ENCODE results near the gene CHI3L2. TPM values are rescaled to one million over a fixed set of nuclear protein-coding genes. Genes with fewer than 3 reads are reported as not detected.

CHI3L2 gene
- total and polyA plus RNA-seq, 2 of the 13 experiments (the other 11 are each of a cell fraction or from before 2014, with no cell fraction given): 0.46 to 1.7 TPM

- TF ChIP-seq NR2F6 (IDR thresholded peaks at IDR 0.05) (no peak), NR2F6 (CRISPR knock-in tag; IDR thresholded peaks at IDR 0.05) (no peak), SOX6 (IDR thresholded peaks at IDR 0.05) (no peak), SOX6 (CRISPR knock-in tag; IDR thresholded peaks at IDR 0.05) (0 out of 2 replicates have a peak, but pooled peaks have one; percentile 22), ZNF644 (CRISPR knock-in tag; IDR thresholded peaks at IDR 0.05; ENCODE audit: low read depth) (no peak), GABPB1 (CRISPR knock-in tag; IDR thresholded peaks at IDR 0.05) (no peak), ZNF816 (CRISPR knock-in tag; IDR thresholded peaks at IDR 0.05; ENCODE audit: borderline replicate concordance) (no peak), NFE2 (CRISPR knock-in tag; IDR thresholded peaks at IDR 0.05) (no peak), ZNF350 (CRISPR knock-in tag; IDR thresholded peaks at IDR 0.05; ENCODE audit: borderline replicate concordance, low read depth) (no peak), SOX5 (CRISPR knock-in tag; IDR thresholded peaks at IDR 0.05; ENCODE audit: borderline replicate concordance) (no peak), ZNF101 (CRISPR knock-in tag; IDR thresholded peaks at IDR 0.05; ENCODE audit: borderline replicate concordance, low read depth) (no peak), ZFY (CRISPR knock-in tag; IDR thresholded peaks at IDR 0.05) (no peak)
Measured at GRCh38 chr1:111249960-111250359, 22.4 kb downstream of the CHI3L2 start (continued).

- 46% methylated on average over 6 of the region's 8 CpGs for WGBS (ENCODE audit: low lambda C conversion rate)
- no peak for DNase-seq (ENCODE audit: low spot score)
- TF ChIP-seq EEA1 (CRISPR knock-in tag; IDR thresholded peaks at IDR 0.05; ENCODE audit: borderline replicate concordance) (no peak), ZNF253 (CRISPR knock-in tag; IDR thresholded peaks at IDR 0.05; ENCODE audit: borderline replicate concordance) (no peak), IKZF5 (CRISPR knock-in tag; IDR thresholded peaks at IDR 0.05) (no peak), ZNF383 (CRISPR knock-in tag; IDR thresholded peaks at IDR 0.05; ENCODE audit: borderline replicate concordance) (no peak), ZIK1 (CRISPR knock-in tag; IDR thresholded peaks at IDR 0.05; ENCODE audit: borderline replicate concordance, low read depth) (no peak), RARA (CRISPR knock-in tag; IDR thresholded peaks at IDR 0.05) (no peak), ETV6 (CRISPR knock-in tag; conservative IDR thresholded peaks at IDR 0.05) (no peak), ZBTB38 (CRISPR knock-in tag; IDR thresholded peaks at IDR 0.05) (no peak), ZNF280D (CRISPR knock-in tag; IDR thresholded peaks at IDR 0.05) (no peak), ZSCAN25 (CRISPR knock-in tag; IDR thresholded peaks at IDR 0.05) (no peak), FOXK2 (IDR thresholded peaks at IDR 0.05) (no peak), DDIT3 (CRISPR knock-in tag; IDR thresholded peaks at IDR 0.05) (no peak)
Measured at GRCh38 chr1:111251570-111251969, 24.1 kb downstream of the CHI3L2 start.

More at GRCh38 chr1:111251570-111251969, 24.1 kb downstream of the CHI3L2 start:
- Histone ChIP-seq H3K4me3 (replicated peaks in 1 of 3; ENCODE audit: insufficient read depth in 1 of 3, low read depth in 2 of 3, low read length in 3 of 3) (no peak overlapping the region), H3K9ac (ENCODE audit: insufficient read depth, low read depth, low read length) (no peak overlapping the region), H4K20me1 (ENCODE audit: insufficient read depth, low read length) (no peaks in the 10 kb centered on the region), H2AFZ (ENCODE audit: low read length) (no peak overlapping the region), H3K79me2 (ENCODE audit: insufficient read depth, low read length) (no peaks in the 10 kb centered on the region), H3K27me3 (ENCODE audit: control insufficient read depth in 1 of 2, insufficient read depth in 2 of 2, low read length in 2 of 2) (peaks cover 5 to 6% of the 10 kb centered on the region in 2 experiments; a peak in 2 of 5 replicates), H3K4me1 (ENCODE audit: insufficient read depth, low read length) (peaks cover 70% of the 10 kb centered on the region), H3K27ac (ENCODE audit: extremely low read length, insufficient read depth, low read length) (no peak overlapping the region), H3K4me2 (ENCODE audit: low read depth, low read length) (no peak overlapping the region), H3K9me3 (ENCODE audit: low read length) (no peaks in the 10 kb centered on the region), H3K36me3 (replicated peaks in 1 of 2; ENCODE audit: control insufficient read depth in 1 of 2, insufficient read depth in 2 of 2, low read length in 2 of 2) (no peaks in the 10 kb centered on the region)
- in situ Hi-C loops (cut with HindIII; ENCODE audit: extremely low pct_ligation_motif_present, low pct_unique_long_range_greater_than_20kb): no loop called here
- no TSS peak for BruUV-seq (replicated peaks)
- intact Hi-C loops (cut with micrococcal nuclease; ENCODE audit: unreplicated experiment): no loop called here
- ChIA-PET CTCF (ENCODE audit: low intra/inter-chr PET ratio, low total read pairs) (no interaction called here), POLR2A (no interaction called here)
- FAIRE-seq (no peak), ATAC-seq (no peak)

All from HepG2 (cell line).